Measurements from ENCODE around the gene HDAC4.

- TF ChIP-seq POLR2AphosphoS5 (IDR thresholded peaks at IDR 0.05; ENCODE audit: insufficient read depth in 1 of 2, low read depth in 1 of 2) (no peak), CTCF (IDR thresholded peaks at IDR 0.05) (no peak)
Observed at GRCh38 chr2:239114119-239114581, 286.7 kb downstream of the HDAC4 start.
